ENCODE results near the gene KCNK7.

The KCNK7 gene

GRCh38 chr11:65545853-65546216 lies 49.8 kb downstream of the KCNK7 start:
- DNase-seq (ENCODE audit: insufficient read length, low spot score) (no peak), FAIRE-seq (no peak)
- TF ChIP-seq POLR2A (IDR thresholded peaks at IDR 0.05; ENCODE audit: low read depth, low read length) = no peak
- TF ChIP-seq PAX5 (IDR thresholded peaks at IDR 0.05; ENCODE audit: insufficient read depth, low read length, severe bottlenecking) = no peak
- no peak for TF ChIP-seq POLR2AphosphoS5 (IDR thresholded peaks at IDR 0.05; ENCODE audit: low read depth, low read length)
- no peak for TF ChIP-seq TAF1 (IDR thresholded peaks at IDR 0.05; ENCODE audit: low read depth, low read length)
- TF ChIP-seq SPI1 (IDR thresholded peaks at IDR 0.05; ENCODE audit: low read depth, low read length) = no peak
- no peak for TF ChIP-seq POU2F2 (IDR thresholded peaks at IDR 0.05; ENCODE audit: low read depth, low read length)

Measured in GM12891 (cell line).